Measurements from ENCODE around the gene WWP2.

The WWP2 gene

GRCh38 chr16:69871708-69872107 lies 109.6 kb downstream of the WWP2 start:
- Mint-ChIP-seq H3K36me3 (peaks cover 15% of the 10 kb centered on the region), H3K4me3 (no peak overlapping the region), H3K27me3 (no peaks in the 10 kb centered on the region), H3K4me1 (no peaks in the 10 kb centered on the region), H3K9me3 (no peaks in the 10 kb centered on the region), H3K27ac (no peak overlapping the region)

- no peaks in the 10 kb centered on the region for H3K27me3 Mint-ChIP-seq
- H3K27ac Mint-ChIP-seq: peak overlapping the region; percentile 62
- no peak overlapping the region for H3K4me3 Mint-ChIP-seq
- peaks cover 22% of the 10 kb centered on the region for H3K36me3 Mint-ChIP-seq
- no peaks in the 10 kb centered on the region for H3K4me1 Mint-ChIP-seq
- H3K9me3 Mint-ChIP-seq: no peaks in the 10 kb centered on the region
Measured at GRCh38 chr16:69872888-69873287, 110.8 kb downstream of the WWP2 start.

- no peak overlapping the region for H3K27ac Mint-ChIP-seq
- H3K9me3 Mint-ChIP-seq: no peaks in the 10 kb centered on the region
- peaks cover 25% of the 10 kb centered on the region for H3K36me3 Mint-ChIP-seq
- no peaks in the 10 kb centered on the region for H3K4me1 Mint-ChIP-seq
- no peaks in the 10 kb centered on the region for H3K27me3 Mint-ChIP-seq
- no peak overlapping the region for H3K4me3 Mint-ChIP-seq
Measured at GRCh38 chr16:69873783-69874182, 111.7 kb downstream of the WWP2 start.

- H3K27me3 Mint-ChIP-seq: no peaks in the 10 kb centered on the region
- H3K4me1 Mint-ChIP-seq: no peaks in the 10 kb centered on the region
- H3K27ac Mint-ChIP-seq: no peak overlapping the region
- peaks cover 28% of the 10 kb centered on the region for H3K36me3 Mint-ChIP-seq
- H3K4me3 Mint-ChIP-seq: no peak overlapping the region
- no peaks in the 10 kb centered on the region for H3K9me3 Mint-ChIP-seq
Measured at GRCh38 chr16:69874271-69874670, 112.1 kb downstream of the WWP2 start.

- H3K27me3 Mint-ChIP-seq: no peaks in the 10 kb centered on the region
- peaks cover 29% of the 10 kb centered on the region for H3K36me3 Mint-ChIP-seq
- no peak overlapping the region for H3K4me3 Mint-ChIP-seq
- no peaks in the 10 kb centered on the region for H3K9me3 Mint-ChIP-seq
- H3K27ac Mint-ChIP-seq: no peak overlapping the region
- H3K4me1 Mint-ChIP-seq: peaks cover 4% of the 10 kb centered on the region
Measured at GRCh38 chr16:69880640-69881133, 118.6 kb downstream of the WWP2 start.

GRCh38 chr16:69881141-69881540 lies 119.0 kb downstream of the WWP2 start:
- no peaks in the 10 kb centered on the region for H3K27me3 Mint-ChIP-seq

GRCh38 chr16:69883744-69884143 lies 121.6 kb downstream of the WWP2 start:
- peaks cover 18% of the 10 kb centered on the region for H3K36me3 Mint-ChIP-seq
- H3K9me3 Mint-ChIP-seq: no peaks in the 10 kb centered on the region
- H3K4me1 Mint-ChIP-seq: peaks cover 5% of the 10 kb centered on the region
- no peaks in the 10 kb centered on the region for H3K27me3 Mint-ChIP-seq
- H3K4me3 Mint-ChIP-seq: no peak overlapping the region
- H3K27ac Mint-ChIP-seq: no peak overlapping the region

More at GRCh38 chr16:69881141-69881540, 119.0 kb downstream of the WWP2 start:
- Mint-ChIP-seq H3K36me3 (peaks cover 29% of the 10 kb centered on the region), H3K9me3 (no peaks in the 10 kb centered on the region), H3K27ac (no peak overlapping the region), H3K4me1 (peaks cover 5% of the 10 kb centered on the region), H3K4me3 (no peak overlapping the region)

GRCh38 chr16:69885722-69886121 lies 123.6 kb downstream of the WWP2 start:
- Mint-ChIP-seq H3K4me3 (no peak overlapping the region), H3K27ac (no peak overlapping the region), H3K9me3 (no peaks in the 10 kb centered on the region), H3K4me1 (peaks cover 5% of the 10 kb centered on the region), H3K36me3 (peaks cover 11% of the 10 kb centered on the region), H3K27me3 (no peaks in the 10 kb centered on the region)

GRCh38 chr16:69886726-69887125 lies 124.6 kb downstream of the WWP2 start:
- peaks cover 11% of the 10 kb centered on the region for H3K36me3 Mint-ChIP-seq
- H3K4me3 Mint-ChIP-seq: no peak overlapping the region
- no peaks in the 10 kb centered on the region for H3K9me3 Mint-ChIP-seq
- H3K27ac Mint-ChIP-seq: no peak overlapping the region
- no peaks in the 10 kb centered on the region for H3K27me3 Mint-ChIP-seq
- H3K4me1 Mint-ChIP-seq: peaks cover 5% of the 10 kb centered on the region

GRCh38 chr16:69888005-69888590 lies 126.0 kb downstream of the WWP2 start:
- Mint-ChIP-seq H3K36me3 (peaks cover 6% of the 10 kb centered on the region), H3K27ac (no peak overlapping the region), H3K4me3 (no peak overlapping the region), H3K9me3 (no peaks in the 10 kb centered on the region), H3K27me3 (no peaks in the 10 kb centered on the region), H3K4me1 (peaks cover 5% of the 10 kb centered on the region)

GRCh38 chr16:69889295-69889964 lies 127.3 kb downstream of the WWP2 start:
- H3K27ac Mint-ChIP-seq: no peak overlapping the region
- no peaks in the 10 kb centered on the region for H3K27me3 Mint-ChIP-seq
- H3K4me3 Mint-ChIP-seq: no peak overlapping the region
- peaks cover 11% of the 10 kb centered on the region for H3K36me3 Mint-ChIP-seq
- no peaks in the 10 kb centered on the region for H3K9me3 Mint-ChIP-seq
- H3K4me1 Mint-ChIP-seq: peaks cover 5% of the 10 kb centered on the region

GRCh38 chr16:69890114-69890891 lies 128.2 kb downstream of the WWP2 start:
- Mint-ChIP-seq H3K36me3 (peaks cover 10% of the 10 kb centered on the region), H3K9me3 (no peaks in the 10 kb centered on the region), H3K27me3 (no peaks in the 10 kb centered on the region), H3K4me3 (no peak overlapping the region), H3K4me1 (peaks cover 5% of the 10 kb centered on the region), H3K27ac (no peak overlapping the region)

GRCh38 chr16:69890892-69891282 lies 128.8 kb downstream of the WWP2 start:
- Mint-ChIP-seq H3K27me3 (no peaks in the 10 kb centered on the region), H3K9me3 (no peaks in the 10 kb centered on the region), H3K27ac (no peak overlapping the region), H3K36me3 (peaks cover 5% of the 10 kb centered on the region), H3K4me1 (no peaks in the 10 kb centered on the region), H3K4me3 (no peak overlapping the region)

GRCh38 chr16:69892378-69892777 lies 130.2 kb downstream of the WWP2 start:
- H3K4me1 Mint-ChIP-seq: no peaks in the 10 kb centered on the region
- H3K27me3 Mint-ChIP-seq: no peaks in the 10 kb centered on the region
- H3K27ac Mint-ChIP-seq: no peak overlapping the region
- no peak overlapping the region for H3K4me3 Mint-ChIP-seq
- H3K9me3 Mint-ChIP-seq: no peaks in the 10 kb centered on the region
- peaks cover 5% of the 10 kb centered on the region for H3K36me3 Mint-ChIP-seq

GRCh38 chr16:69893106-69893505 lies 131.0 kb downstream of the WWP2 start:
- H3K27ac Mint-ChIP-seq: no peak overlapping the region
- no peaks in the 10 kb centered on the region for H3K9me3 Mint-ChIP-seq
- peaks cover 5% of the 10 kb centered on the region for H3K36me3 Mint-ChIP-seq
- H3K4me1 Mint-ChIP-seq: no peaks in the 10 kb centered on the region
- no peaks in the 10 kb centered on the region for H3K27me3 Mint-ChIP-seq
- no peak overlapping the region for H3K4me3 Mint-ChIP-seq

- H3K36me3 Mint-ChIP-seq: peaks cover 5% of the 10 kb centered on the region
- H3K4me3 Mint-ChIP-seq: no peak overlapping the region
- no peaks in the 10 kb centered on the region for H3K9me3 Mint-ChIP-seq
- no peak overlapping the region for H3K27ac Mint-ChIP-seq
- H3K27me3 Mint-ChIP-seq: no peaks in the 10 kb centered on the region
- H3K4me1 Mint-ChIP-seq: no peaks in the 10 kb centered on the region
Measured at GRCh38 chr16:69894676-69895075, 132.5 kb downstream of the WWP2 start.

Measured in activated naive CD4-positive, alpha-beta T cell treated with anti-CD3 and anti-CD28 coated beads, Interleukin-2, amount 50 U/mL, for 24 hours (primary cell).